HG02852 (cell line): ENCODE data around the gene SLC29A3.

ENCODE experiments used
- ATAC-seq: cut with Tn5 transposase; IDR thresholded peaks from one replicate; pipeline ENCODE4 v1.9.1; 2021; ENCODE audit warnings: mild to moderate bottlenecking, moderate library complexity; ENCODE audit not compliant: unreplicated experiment

Gene SLC29A3

DNA sequence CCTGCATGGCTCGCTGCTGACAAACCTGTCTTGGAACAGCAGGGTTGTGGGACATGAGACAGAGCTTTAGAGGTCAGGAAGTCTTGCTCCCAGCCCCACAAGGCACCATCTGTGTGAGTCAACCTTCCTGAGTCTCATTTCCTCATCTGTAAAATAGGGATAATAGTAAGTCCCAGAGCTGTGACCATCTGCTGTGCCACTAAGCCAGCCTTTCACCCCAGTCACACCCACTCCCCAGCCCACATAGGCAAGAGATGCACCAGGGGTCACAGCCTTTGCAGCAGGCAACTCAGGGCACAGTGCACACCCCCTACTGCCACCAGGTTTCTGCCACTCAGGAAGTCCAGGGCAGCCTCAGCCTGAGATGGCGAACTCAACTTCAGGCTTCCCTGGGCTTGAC, 48.2 kb downstream of the SLC29A3 start:
- ATAC-seq, result no peak

- no peak for ATAC-seq
These were observed 49.1 kb downstream of the SLC29A3 start for GRCh38 chr10:71368176-71368575.

GRCh38 chr10:71368643-71369042, 49.6 kb downstream of the SLC29A3 start:
- no peak for ATAC-seq

DNA sequence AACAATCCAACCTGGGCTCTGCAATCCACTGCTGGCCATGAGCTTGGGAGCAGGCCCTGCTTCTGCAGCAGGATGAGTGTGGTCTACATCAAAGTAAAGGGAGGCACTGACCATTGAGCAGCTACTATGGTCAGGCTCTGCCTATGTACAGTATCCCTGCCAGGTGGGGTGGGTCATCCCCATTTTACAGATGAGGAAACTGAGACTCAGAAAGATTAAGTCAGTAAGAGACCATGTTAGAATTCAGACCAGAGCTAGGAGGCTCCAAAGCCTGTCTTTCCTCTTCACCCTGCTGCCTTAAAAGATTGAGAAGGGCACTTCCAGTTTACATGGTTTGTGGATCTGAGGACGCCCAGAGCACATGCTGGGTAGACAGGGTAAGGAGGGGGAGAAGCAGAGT, 50.5 kb downstream of the SLC29A3 start:
- no peak for ATAC-seq

DNA sequence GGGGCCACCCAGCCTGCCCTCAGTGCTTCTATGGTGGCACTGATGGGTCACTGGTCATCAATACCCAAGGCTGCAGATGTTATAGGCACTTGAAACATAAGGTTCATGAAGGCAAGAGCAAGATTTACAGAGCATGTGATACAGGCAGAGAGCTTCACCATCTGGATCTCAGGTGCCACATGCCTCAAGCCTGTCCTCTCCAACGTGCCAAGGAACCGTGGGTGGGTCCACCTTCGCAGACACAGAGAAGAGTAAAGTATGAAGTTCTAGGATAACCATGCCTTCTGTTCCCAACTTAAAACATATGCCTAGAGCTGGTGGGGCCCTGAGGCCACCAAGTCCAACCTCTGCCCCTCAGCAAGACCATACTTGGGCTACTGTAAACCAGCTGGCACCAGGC, 51.0 kb downstream of the SLC29A3 start:
- no peak for ATAC-seq

DNA sequence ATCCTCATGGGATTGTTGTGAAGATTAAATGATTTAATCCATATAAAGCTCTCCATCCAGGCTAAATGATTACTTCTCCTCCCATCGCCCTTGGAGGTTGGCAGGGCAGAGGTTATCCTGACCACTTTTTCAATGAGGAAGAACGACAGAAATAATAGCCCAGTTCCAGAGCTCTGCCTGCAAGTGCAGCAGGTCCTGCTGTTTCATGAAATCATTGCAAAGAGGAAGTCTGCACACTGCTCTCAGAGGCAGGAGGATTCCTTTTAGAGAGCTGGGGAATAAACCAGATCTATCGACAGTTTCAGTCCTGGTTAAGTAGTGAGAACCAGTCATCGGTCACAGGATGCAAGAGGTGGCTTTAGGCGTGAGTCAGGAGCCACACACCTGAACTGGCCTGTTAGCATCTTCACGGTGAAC, 52.7 kb downstream of the SLC29A3 start:
- peak; percentile 50 for ATAC-seq

GRCh38 chr10:71372882-71373495, 53.9 kb downstream of the SLC29A3 start:
- ATAC-seq, result peak; percentile 44

GRCh38 chr10:71374481-71375233, 55.6 kb downstream of the SLC29A3 start:
- no peak for ATAC-seq

DNA sequence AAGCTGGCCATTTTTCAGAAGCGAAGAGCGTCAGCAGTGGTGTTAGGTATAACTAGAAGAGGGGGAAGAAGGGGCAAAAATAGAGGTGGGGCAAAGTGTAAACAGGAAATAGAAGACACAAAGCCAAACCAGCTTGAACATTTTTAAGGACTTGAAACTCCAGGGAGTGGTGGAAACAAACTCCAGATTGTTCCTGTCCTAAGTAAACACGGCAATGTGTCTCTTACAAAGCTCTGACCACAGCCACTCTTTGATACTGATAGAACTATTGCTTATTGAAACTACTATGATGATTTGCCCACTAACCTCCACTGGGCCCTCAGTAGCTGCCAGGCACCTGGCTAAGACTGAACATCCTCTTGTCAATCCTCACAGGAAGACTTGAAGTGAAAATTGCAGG, 56.9 kb downstream of the SLC29A3 start:
- no peak for ATAC-seq

DNA sequence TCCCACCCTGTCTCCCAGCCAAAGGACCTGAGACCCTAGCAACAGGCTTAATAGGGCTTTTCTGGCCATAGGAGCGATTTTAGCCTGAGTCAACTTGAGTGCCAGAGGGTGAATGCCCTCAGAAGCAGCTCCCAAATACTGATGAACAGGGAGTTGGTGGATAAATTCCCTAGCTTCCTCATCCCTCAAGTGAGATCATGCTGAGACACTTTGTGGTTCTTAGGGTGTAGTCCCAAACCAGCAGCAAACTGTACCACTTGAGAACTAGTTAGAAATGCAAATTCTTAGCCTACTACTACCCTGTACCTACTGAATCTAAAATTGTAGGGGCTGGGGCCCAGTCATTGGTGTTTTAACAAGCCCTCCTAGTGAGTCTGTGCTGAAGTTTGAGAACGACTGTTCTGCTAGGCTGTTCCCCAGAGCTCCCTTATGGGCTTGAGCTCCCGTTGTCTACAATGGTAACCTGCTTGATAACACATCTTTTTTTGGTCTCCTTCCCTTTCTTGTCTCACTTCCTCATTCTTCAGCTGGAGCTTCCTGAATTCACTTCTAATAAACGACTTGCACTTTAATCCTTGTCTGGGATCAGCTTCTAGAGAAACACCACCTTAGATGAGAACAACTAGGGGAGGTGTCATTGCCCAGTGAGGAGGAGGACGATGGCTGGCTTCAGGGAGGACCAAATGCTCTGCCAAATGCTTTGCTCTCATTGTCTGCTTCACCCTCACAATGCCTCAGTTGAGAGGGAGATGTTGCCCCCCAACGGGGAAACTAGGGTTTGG, 59.5 kb downstream of the SLC29A3 start:
- no peak for ATAC-seq

DNA sequence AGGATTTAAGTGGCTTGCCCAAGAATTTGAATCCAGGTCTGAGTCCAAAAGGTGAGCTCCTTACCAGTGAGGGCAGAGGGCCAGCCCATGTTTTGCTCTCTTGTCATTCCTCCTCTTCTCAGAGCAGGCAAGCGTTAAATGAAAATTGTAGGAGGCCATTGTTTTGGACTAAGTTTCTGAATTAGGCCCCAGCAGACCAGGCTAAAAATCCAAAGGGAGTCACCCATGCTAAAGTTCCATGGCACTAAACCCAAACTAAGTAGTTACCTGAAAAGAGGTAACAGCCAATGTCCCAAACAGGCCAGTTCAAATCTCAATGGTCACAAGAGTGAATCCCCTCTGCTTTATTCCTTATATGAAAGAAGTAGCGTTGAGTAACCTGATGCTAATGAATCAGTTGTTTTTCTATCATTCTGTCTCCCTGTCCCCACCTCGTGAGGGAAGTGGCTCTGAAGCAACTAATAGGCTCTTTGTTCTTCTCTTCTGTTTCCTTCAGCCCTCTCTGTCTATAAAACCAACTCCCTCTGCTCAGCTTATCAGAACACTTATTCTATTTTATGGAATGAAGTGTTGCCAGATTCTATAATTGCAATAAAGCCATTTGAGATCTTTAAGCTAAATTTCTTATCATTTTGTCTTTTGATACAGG, 60.2 kb downstream of the SLC29A3 start:
- ATAC-seq, result no peak

DNA sequence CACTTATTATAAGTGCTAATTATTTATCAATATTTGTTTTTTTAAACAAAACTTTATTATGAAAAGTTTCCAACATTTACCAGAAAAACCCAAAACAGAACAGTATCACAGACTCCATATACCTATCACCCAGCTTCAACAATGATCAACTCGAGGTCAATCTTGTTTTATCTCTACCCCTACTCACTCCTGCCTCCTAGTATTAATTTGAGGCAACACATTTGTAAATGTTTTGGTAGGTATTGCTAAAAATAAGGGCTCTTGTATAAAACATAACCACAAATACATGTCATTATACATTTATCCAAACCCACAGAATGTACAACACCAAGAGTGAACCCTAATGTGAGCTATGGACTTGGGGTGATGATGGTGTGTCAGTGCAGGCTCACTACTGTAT, 61.8 kb downstream of the SLC29A3 start:
- no peak for ATAC-seq

DNA sequence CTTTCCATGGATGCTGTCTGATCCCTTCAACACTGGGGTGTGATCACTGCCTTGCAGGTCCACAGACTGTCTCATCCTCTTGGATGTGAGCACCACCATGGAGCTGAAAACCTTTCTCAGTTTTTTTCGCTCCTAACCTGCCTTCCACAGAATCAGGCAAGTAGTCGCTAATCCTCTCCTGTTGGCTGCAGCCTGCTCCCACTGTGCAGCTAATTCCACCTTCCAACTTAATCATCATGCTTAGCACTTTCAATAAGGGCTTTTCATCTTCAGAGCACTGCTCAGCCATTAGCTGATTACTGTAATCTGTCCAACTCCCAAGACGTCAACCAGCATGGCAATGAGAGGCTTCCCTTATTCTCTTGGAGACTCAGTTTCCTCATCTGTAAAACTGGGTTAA, 62.6 kb downstream of the SLC29A3 start:
- ATAC-seq, result no peak

- no peak for ATAC-seq
These were observed 63.0 kb downstream of the SLC29A3 start for GRCh38 chr10:71382028-71382427.

DNA sequence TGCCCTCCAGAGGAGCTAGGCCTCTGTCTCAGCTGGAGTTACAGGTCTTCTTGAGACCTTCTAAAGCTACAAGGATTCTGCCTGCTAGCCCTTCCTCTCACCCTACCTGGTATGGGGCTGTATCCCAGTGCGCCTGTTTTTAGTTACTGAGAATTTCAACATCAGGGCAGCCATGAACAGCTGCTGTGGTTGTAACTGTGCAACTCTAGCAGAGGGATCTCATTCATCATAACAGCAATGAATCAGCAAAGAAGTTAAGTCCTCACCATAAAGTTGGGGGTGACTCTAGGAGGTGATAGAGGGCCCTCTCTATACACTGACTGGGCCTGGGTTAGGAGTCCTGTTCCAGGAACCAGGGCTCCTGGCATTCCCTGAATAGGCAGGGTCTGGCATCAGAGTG, 63.7 kb downstream of the SLC29A3 start:
- no peak for ATAC-seq

GRCh38 chr10:71383972-71384687, 65.1 kb downstream of the SLC29A3 start:
- ATAC-seq, result peak; percentile 52

DNA sequence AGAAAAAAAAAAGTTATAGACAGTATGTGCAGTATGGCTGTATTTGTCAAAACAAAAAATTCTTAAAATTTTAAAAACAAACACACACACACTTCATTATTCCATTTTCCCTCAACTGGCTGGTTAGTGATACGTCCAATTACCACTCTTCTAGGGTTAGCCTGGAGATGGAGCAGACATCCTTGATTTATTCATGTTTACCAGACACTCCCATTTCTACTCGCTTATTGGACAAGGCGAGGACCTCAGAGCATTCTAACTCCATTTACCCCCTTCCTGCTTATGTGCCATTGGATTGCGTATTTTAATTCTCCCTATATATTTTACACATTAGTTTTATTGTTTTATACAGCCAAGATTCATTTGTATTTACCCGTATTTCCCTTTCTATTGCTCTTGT, 69.1 kb downstream of the SLC29A3 start:
- ATAC-seq, result no peak

GRCh38 chr10:71388583-71389310, 69.7 kb downstream of the SLC29A3 start:
- ATAC-seq, result no peak

- no peak for ATAC-seq
These were observed 70.9 kb downstream of the SLC29A3 start for GRCh38 chr10:71389768-71390460.

DNA sequence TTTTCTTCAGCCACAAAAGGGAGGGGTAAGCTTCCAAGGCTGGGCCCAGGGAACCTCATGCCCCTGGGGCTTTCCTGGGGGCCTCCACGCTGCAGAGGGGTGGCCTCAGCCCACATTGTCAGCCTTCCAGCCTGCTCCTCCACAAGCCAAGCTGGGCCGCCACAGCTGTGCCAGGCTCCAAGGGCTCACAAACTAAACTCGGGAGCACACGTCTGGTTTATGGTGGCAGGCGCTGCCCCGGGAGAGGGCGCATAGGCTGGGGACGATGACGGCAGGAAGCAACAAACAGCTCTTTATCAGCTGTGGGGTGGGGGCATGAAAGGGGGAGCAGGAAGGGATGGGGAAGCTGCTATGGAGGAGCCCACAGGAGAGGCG, 71.4 kb downstream of the SLC29A3 start:
- no peak for ATAC-seq
